HepG2 (cell line): Measurements from ENCODE around the gene GOLT1A. TPM values are rescaled to one million over a fixed set of nuclear protein-coding genes. Genes with fewer than 3 reads are reported as not detected.

Experiments used
- ADNP ChIP-seq: sonication (generic); formaldehyde crosslinking; IDR thresholded peaks from 2 replicates; pipeline ENCODE4 v1.4.0; 2020; ENCODE audit warnings: missing genetic modification reagents
- ARHGAP35 ChIP-seq: sonication (generic); formaldehyde crosslinking; IDR thresholded peaks from 2 replicates; pipeline ENCODE4 v1.9.0; 2022; ENCODE audit warnings: mild to moderate bottlenecking, inconsistent platforms, moderate library complexity, missing genetic modification reagents, borderline replicate concordance
- ELF4 ChIP-seq: sonication (generic); formaldehyde crosslinking; IDR thresholded peaks from 2 replicates; pipeline ENCODE4 v1.5.0; 2020; ENCODE audit warnings: missing genetic modification reagents, mild to moderate bottlenecking, moderate library complexity, borderline replicate concordance
- HCFC1 ChIP-seq: fragments of 150-350 bp; IDR thresholded peaks from 2 replicates; pipeline ENCODE4 v1.6.1; 2014; ENCODE audit warnings: low read depth, low read length
- KLF9 ChIP-seq: IDR thresholded peaks from 2 replicates; pipeline ENCODE4 v1.6.1; 2016; ENCODE audit warnings: low read depth
- MEIS1 ChIP-seq: sonication (generic); formaldehyde crosslinking; IDR thresholded peaks from 2 replicates; pipeline ENCODE4 v1.9.0; 2021; ENCODE audit warnings: mild to moderate bottlenecking, missing genetic modification reagents, moderate library complexity, borderline replicate concordance
- MIXL1 ChIP-seq: IDR thresholded peaks from 2 replicates; pipeline ENCODE4 v1.6.1; 2016
- RAD21 ChIP-seq: fragments of 450-650 bp; formaldehyde crosslinking; IDR thresholded peaks from 2 replicates; pipeline ENCODE4 v1.5.0; 2020; ENCODE audit warnings: mild to moderate bottlenecking
- RXRB ChIP-seq: IDR thresholded peaks from 2 replicates; pipeline ENCODE4 v1.6.1; 2016; ENCODE audit warnings: borderline replicate concordance, missing genetic modification reagents, missing compliant biosample characterization
- SETDB1 ChIP-seq: sonication (generic); formaldehyde crosslinking; IDR thresholded peaks from 2 replicates; pipeline ENCODE4 v1.5.1; 2020; ENCODE audit warnings: missing genetic modification reagents, mild to moderate bottlenecking, borderline replicate concordance
- SIX1 ChIP-seq: sonication (generic); formaldehyde crosslinking; IDR thresholded peaks from 2 replicates; pipeline ENCODE4 v1.4.0; 2020; ENCODE audit warnings: missing genetic modification reagents, borderline replicate concordance
- ZNF136 ChIP-seq: sonication (generic); formaldehyde crosslinking; IDR thresholded peaks from 2 replicates; pipeline ENCODE4 v1.8.1; 2022; ENCODE audit warnings: low read depth, mild to moderate bottlenecking, moderate library complexity, missing genetic modification reagents
- ZNF160 ChIP-seq: sonication (generic); formaldehyde crosslinking; IDR thresholded peaks from 2 replicates; pipeline ENCODE4 v1.8.0; 2022; ENCODE audit warnings: mild to moderate bottlenecking, inconsistent platforms, missing genetic modification reagents
- ZNF275 ChIP-seq: sonication (generic); formaldehyde crosslinking; IDR thresholded peaks from 2 replicates; pipeline ENCODE4 v1.8.0; 2022; ENCODE audit warnings: missing genetic modification reagents, mild to moderate bottlenecking, inconsistent platforms, borderline replicate concordance
- ZNF282 ChIP-seq: fragments of 450-650 bp; IDR thresholded peaks from 2 replicates; pipeline ENCODE4 v1.6.1; 2018; ENCODE audit not compliant: partially characterized antibody
- ZNF296 ChIP-seq: sonication (generic); formaldehyde crosslinking; conservative IDR thresholded peaks from 2 replicates; pipeline ENCODE4 v1.5.0; 2020; ENCODE audit warnings: mild to moderate bottlenecking, missing genetic modification reagents
- ZNF549 ChIP-seq: sonication (generic); formaldehyde crosslinking; IDR thresholded peaks from 2 replicates; pipeline ENCODE4 v1.5.0; 2020; ENCODE audit warnings: missing genetic modification reagents
- ZSCAN20 ChIP-seq: sonication (generic); formaldehyde crosslinking; IDR thresholded peaks from 2 replicates; pipeline ENCODE4 v1.4.0; 2020; ENCODE audit warnings: missing genetic modification reagents, mild to moderate bottlenecking, borderline replicate concordance
- polyA plus RNA-seq, 8 experiments: library from polyadenylated mRNA; depleted of rRNA in 3 of 8; stranded (reverse) in 7 of 8; unstranded in 1 of 8; fragments of >200 nt; fragmentation: Illumina TruSeq in 4 of 8; extraction: Trizol in 4 of 8; gene quantifications; 2 replicates each; pipeline versions ENCODE4 v1.2.1 to v1.2.3, GENCODE V29; 2011 to 2016; ENCODE audit warnings: low read depth in 4 of 8, missing spikeins in 1 of 8, mixed read lengths in 1 of 8; ENCODE audit not compliant: insufficient read depth in 1 of 8
- total RNA-seq, 5 experiments: library from RNA; depleted of rRNA; stranded (reverse); fragments of >200 nt; fragmentation: Illumina TruSeq; extraction: Trizol; gene quantifications; 2 replicates each; pipeline ENCODE4 v1.2.3, GENCODE V29; 2016; ENCODE audit warnings: low read depth in 1 of 5
- TF ChIP-seq, protein P1 (sequence below): sonication (generic); formaldehyde crosslinking; IDR thresholded peaks from 2 replicates; pipeline ENCODE4 v1.5.1; 2020; ENCODE audit warnings: missing genetic modification reagents, mild to moderate bottlenecking, borderline replicate concordance
- TF ChIP-seq, protein P2 (sequence below): sonication (generic); formaldehyde crosslinking; conservative IDR thresholded peaks from 2 replicates; pipeline ENCODE4 v1.4.0; 2020; ENCODE audit warnings: missing genetic modification reagents
- TF ChIP-seq, protein P3 (sequence below): sonication (generic); formaldehyde crosslinking; IDR thresholded peaks from 2 replicates; pipeline ENCODE4 v1.5.0; 2020; ENCODE audit warnings: missing genetic modification reagents
- TF ChIP-seq, protein P4 (sequence below): sonication (generic); formaldehyde crosslinking; IDR thresholded peaks from 2 replicates; pipeline ENCODE4 v1.8.0; 2022; ENCODE audit warnings: missing genetic modification reagents, low read depth, mild to moderate bottlenecking, borderline replicate concordance
- TF ChIP-seq, protein P5 (sequence below): sonication (generic); formaldehyde crosslinking; conservative IDR thresholded peaks from 2 replicates; pipeline ENCODE4 v1.5.0; 2020; ENCODE audit warnings: missing genetic modification reagents

The GOLT1A gene
- total and polyA plus RNA-seq, 2 of the 13 experiments (the other 11 are each of a cell fraction or from before 2014, with no cell fraction given), result 25.8 to 28.0 TPM

- TF ChIP-seq, protein P1, sequence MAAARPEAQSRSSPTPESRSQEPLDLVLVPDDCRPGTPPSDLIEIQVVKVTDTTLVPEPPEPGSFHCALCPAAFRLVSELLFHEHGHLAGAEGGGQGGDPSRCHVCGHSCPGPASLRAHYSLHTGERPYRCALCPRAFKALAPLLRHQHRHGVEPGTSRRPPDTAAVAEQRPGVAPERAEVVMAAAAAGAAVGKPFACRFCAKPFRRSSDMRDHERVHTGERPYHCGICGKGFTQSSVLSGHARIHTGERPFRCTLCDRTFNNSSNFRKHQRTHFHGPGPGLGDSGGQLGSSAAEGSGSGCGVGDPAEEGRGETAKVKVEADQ (CRISPR knock-in tag), result no peak
- TF ChIP-seq ZNF136 (CRISPR knock-in tag), result no peak
- TF ChIP-seq ELF4, result no peak
- TF ChIP-seq MIXL1 (CRISPR knock-in tag), result no peak
- TF ChIP-seq SIX1 (CRISPR knock-in tag), result no peak
- no peak for TF ChIP-seq HCFC1
- no peak for TF ChIP-seq ZNF282
- TF ChIP-seq ADNP (CRISPR knock-in tag), result no peak
- TF ChIP-seq, protein P2, sequence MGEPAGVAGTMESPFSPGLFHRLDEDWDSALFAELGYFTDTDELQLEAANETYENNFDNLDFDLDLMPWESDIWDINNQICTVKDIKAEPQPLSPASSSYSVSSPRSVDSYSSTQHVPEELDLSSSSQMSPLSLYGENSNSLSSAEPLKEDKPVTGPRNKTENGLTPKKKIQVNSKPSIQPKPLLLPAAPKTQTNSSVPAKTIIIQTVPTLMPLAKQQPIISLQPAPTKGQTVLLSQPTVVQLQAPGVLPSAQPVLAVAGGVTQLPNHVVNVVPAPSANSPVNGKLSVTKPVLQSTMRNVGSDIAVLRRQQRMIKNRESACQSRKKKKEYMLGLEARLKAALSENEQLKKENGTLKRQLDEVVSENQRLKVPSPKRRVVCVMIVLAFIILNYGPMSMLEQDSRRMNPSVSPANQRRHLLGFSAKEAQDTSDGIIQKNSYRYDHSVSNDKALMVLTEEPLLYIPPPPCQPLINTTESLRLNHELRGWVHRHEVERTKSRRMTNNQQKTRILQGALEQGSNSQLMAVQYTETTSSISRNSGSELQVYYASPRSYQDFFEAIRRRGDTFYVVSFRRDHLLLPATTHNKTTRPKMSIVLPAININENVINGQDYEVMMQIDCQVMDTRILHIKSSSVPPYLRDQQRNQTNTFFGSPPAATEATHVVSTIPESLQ, result no peak
- no peak for TF ChIP-seq ZSCAN20 (CRISPR knock-in tag)
- no peak for TF ChIP-seq ZNF275 (CRISPR knock-in tag)
- TF ChIP-seq ZNF160 (CRISPR knock-in tag), result no peak
- no peak for TF ChIP-seq ZNF549 (CRISPR knock-in tag)
- TF ChIP-seq, protein P3, sequence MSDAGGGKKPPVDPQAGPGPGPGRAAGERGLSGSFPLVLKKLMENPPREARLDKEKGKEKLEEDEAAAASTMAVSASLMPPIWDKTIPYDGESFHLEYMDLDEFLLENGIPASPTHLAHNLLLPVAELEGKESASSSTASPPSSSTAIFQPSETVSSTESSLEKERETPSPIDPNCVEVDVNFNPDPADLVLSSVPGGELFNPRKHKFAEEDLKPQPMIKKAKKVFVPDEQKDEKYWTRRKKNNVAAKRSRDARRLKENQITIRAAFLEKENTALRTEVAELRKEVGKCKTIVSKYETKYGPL (CRISPR knock-in tag), result no peak
- TF ChIP-seq RXRB (CRISPR knock-in tag), result 0 out of 2 replicates have a peak, but pooled peaks have one; percentile 19
- TF ChIP-seq MEIS1, result 0 out of 2 replicates have a peak, but pooled peaks have one; percentile 39
- TF ChIP-seq SETDB1 (CRISPR knock-in tag), result no peak
- no peak for TF ChIP-seq ARHGAP35
- TF ChIP-seq, protein P4, sequence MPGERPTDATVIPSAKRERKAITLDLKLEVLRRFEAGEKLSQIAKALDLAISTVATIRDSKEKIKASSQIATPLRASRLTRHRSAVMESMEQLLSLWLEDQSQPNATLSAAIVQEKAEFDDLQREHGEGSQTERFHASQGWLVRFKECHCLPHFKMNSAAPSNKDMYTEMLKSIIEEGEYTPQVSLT (CRISPR knock-in tag), result no peak
- no peak for TF ChIP-seq KLF9
- TF ChIP-seq RAD21 (CRISPR knock-in tag), result peak; percentile 81
- no peak for TF ChIP-seq ZNF296 (CRISPR knock-in tag)
- TF ChIP-seq, protein P5, sequence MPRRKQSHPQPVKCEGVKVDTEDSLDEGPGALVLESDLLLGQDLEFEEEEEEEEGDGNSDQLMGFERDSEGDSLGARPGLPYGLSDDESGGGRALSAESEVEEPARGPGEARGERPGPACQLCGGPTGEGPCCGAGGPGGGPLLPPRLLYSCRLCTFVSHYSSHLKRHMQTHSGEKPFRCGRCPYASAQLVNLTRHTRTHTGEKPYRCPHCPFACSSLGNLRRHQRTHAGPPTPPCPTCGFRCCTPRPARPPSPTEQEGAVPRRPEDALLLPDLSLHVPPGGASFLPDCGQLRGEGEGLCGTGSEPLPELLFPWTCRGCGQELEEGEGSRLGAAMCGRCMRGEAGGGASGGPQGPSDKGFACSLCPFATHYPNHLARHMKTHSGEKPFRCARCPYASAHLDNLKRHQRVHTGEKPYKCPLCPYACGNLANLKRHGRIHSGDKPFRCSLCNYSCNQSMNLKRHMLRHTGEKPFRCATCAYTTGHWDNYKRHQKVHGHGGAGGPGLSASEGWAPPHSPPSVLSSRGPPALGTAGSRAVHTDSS, result no peak
These were observed 6.6 kb downstream of the GOLT1A start (continued) for GRCh38 chr1:204207136-204207616.
